ENCODE data around the gene POP4. TPM values are rescaled to one million over a fixed set of nuclear protein-coding genes. Genes with fewer than 3 reads are reported as not detected.

The POP4 gene
- total RNA-seq, 1 donor from 2014 or later: 52.7 TPM

DNA sequence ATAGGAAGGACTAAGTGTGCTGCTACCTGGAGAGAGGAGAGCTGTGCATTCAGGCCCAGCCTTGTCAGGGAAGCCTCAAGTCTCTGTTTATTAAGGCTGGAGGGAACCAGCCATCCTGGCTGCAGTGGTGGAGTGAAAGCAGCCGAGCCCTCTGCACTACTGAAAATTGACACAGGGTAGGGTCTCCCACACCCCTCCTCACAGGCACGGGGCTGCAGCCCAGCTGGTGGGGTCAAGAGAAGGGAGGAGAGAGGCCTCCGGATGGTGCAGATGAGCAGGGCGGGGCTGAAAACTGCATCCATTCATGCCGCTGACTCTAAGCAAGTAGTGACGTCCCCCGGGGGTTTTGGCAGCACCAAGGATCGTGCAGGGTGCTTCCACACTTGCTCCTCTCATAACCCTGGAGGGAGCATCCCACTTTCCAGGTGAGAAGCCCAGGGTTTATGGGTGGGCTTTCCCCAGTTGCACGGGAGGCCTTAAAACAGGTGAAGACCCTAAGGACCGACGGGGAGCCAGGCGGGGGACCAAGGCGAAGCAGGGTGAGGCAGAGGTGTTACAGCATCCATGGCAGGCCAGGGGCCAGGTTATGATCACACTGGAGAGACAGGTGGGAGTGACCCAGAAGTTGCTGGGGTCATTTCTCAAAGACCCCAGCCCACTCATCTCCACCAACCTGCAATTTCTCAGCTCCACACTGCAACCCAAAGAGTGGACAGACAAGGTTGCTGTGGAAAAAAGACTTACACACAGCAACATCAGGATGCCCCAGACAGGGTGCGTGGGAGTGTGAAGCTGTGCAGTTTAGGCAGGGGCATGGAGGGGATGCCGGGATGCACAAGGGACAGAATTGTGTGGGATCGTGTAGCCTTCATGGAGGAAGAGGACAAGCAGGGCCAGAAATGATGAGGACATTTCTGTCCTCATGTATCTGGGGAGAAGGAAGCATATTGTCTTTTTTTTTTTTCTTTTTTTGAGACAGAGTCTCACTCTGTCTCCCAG is 43.5 kb upstream of the POP4 start:
- H3K27ac Mint-ChIP-seq: no peak overlapping the region
- DNase-seq (ENCODE audit: low spot score, unreplicated experiment): no peak
- H3K4me1 Mint-ChIP-seq (ENCODE audit: low read depth): no peaks in the 10 kb centered on the region
- H3K9me3 Mint-ChIP-seq (ENCODE audit: low read depth): peaks cover 12% of the 10 kb centered on the region
- peaks cover 31% of the 10 kb centered on the region for H3K27me3 Mint-ChIP-seq
- no peak overlapping the region for H3K4me3 Mint-ChIP-seq (ENCODE audit: low read depth)
- H3K36me3 Mint-ChIP-seq (ENCODE audit: insufficient read depth): no peaks in the 10 kb centered on the region
- no peak for TF ChIP-seq CTCF (IDR thresholded peaks at IDR 0.05; ENCODE audit: unreplicated experiment)

DNA sequence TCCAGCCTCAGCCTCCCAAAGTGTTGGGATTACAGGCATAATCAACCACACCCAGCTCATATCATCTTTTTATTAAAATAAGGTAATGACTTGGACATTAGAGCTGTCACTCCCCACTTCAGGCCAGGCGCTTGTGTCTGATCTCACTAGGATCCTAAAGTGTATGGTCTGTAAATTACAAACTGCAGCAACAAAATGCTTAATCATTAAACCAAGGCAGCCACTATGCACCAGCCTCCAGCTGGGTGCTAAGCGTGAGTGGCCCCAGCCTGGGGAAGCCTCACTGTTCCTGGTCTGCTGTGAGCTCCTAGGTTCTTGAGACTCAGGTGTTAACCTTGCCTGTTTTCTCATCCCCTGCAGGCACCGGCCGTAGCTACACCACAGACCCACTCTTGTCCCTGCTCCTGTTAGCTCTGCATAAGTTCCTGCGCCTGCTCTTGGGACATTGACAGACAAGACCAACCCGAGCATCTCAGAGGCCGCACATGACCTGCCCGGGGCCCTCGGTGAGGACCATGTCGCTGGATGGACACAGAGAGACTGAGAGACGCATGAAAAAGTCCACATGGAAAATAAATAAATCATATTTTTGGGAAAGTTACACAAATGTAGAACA is 42.5 kb upstream of the POP4 start:
- Mint-ChIP-seq H3K4me1 (ENCODE audit: low read depth) (no peaks in the 10 kb centered on the region), H3K36me3 (ENCODE audit: insufficient read depth) (no peaks in the 10 kb centered on the region), H3K27ac (no peak overlapping the region), H3K4me3 (ENCODE audit: low read depth) (no peak overlapping the region), H3K27me3 (peaks cover 38% of the 10 kb centered on the region), H3K9me3 (ENCODE audit: low read depth) (peaks cover 6% of the 10 kb centered on the region)
- no peak for TF ChIP-seq CTCF (IDR thresholded peaks at IDR 0.05; ENCODE audit: unreplicated experiment)
- no peak for DNase-seq (ENCODE audit: low spot score, unreplicated experiment)

- Mint-ChIP-seq H3K36me3 (ENCODE audit: insufficient read depth) (no peaks in the 10 kb centered on the region), H3K27ac (no peak overlapping the region), H3K27me3 (peaks cover 44% of the 10 kb centered on the region), H3K4me3 (ENCODE audit: low read depth) (no peak overlapping the region), H3K9me3 (ENCODE audit: low read depth) (peaks cover 3% of the 10 kb centered on the region), H3K4me1 (ENCODE audit: low read depth) (no peaks in the 10 kb centered on the region)
- no peak for TF ChIP-seq CTCF (IDR thresholded peaks at IDR 0.05; ENCODE audit: unreplicated experiment)
- no peak for DNase-seq (ENCODE audit: low spot score, unreplicated experiment)
Measured at GRCh38 chr19:29564574-29565005, 41.5 kb upstream of the POP4 start.

GRCh38 chr19:29565171-29565570 is 40.9 kb upstream of the POP4 start:
- Mint-ChIP-seq H3K4me1 (ENCODE audit: low read depth) (no peaks in the 10 kb centered on the region), H3K27ac (no peak overlapping the region), H3K27me3 (peaks cover 44% of the 10 kb centered on the region), H3K4me3 (ENCODE audit: low read depth) (no peak overlapping the region), H3K36me3 (ENCODE audit: insufficient read depth) (no peaks in the 10 kb centered on the region), H3K9me3 (ENCODE audit: low read depth) (no peaks in the 10 kb centered on the region)
- TF ChIP-seq CTCF (IDR thresholded peaks at IDR 0.05; ENCODE audit: unreplicated experiment): no peak
- no peak for DNase-seq (ENCODE audit: low spot score, unreplicated experiment)

DNA sequence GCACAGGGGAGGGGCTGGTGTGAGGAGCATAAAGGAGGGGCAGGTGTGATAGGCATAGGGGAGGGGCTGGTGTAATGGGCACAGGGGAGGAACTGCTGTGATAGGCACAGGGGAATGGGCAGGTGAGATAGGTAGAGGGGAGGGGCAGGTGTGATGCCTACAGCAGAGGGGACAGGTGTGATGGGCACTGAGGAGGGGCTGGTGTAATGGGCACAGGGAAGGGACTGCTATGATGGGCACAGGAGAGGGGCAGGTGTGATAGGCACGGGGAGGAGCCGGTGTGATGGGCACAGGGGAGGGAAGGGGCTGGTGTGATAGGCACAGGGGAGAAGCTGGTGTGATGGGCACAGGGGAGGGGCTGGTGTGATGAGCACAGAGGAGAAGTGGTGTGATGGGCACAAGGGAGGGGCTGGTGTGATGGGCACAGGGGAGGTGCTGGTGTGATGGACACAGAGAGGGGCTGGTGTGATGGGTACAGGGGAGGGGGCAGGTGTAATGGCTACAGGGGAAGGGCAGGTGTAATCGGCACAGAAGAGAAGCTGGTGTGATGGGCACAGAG is 39.5 kb upstream of the POP4 start:
- Mint-ChIP-seq H3K27me3 (peaks cover 52% of the 10 kb centered on the region), H3K9me3 (ENCODE audit: low read depth) (no peaks in the 10 kb centered on the region)
- no peak for TF ChIP-seq CTCF (IDR thresholded peaks at IDR 0.05; ENCODE audit: unreplicated experiment)

More for the DNA sequence above, 39.5 kb upstream of the POP4 start:
- Mint-ChIP-seq H3K4me3 (ENCODE audit: low read depth) (no peak overlapping the region), H3K36me3 (ENCODE audit: insufficient read depth) (no peaks in the 10 kb centered on the region), H3K4me1 (ENCODE audit: low read depth) (no peaks in the 10 kb centered on the region), H3K27ac (no peak overlapping the region)
- no peak for DNase-seq (ENCODE audit: low spot score, unreplicated experiment)

Data from progenitor cell of endocrine pancreas (in vitro differentiated cells).